CD4-positive, alpha-beta memory T cell (primary cell): Measurements from ENCODE around the gene CDK14. TPM values are rescaled to one million over a fixed set of nuclear protein-coding genes. Genes with fewer than 3 reads are reported as not detected.

Source experiments
- CTCF ChIA-PET: fragments of 350-600 bp; sonication (Branson Sonifier 250); formaldehyde crosslinking; loops from one replicate; lab custom pipeline; 2021; ENCODE audit warnings: inconsistent platforms; ENCODE audit not compliant: partially characterized antibody; lab: Charles Lee
- POLR2A ChIA-PET: fragments of 350-600 bp; sonication (Branson Sonifier 250); formaldehyde crosslinking; loops from one replicate; lab custom pipeline; 2021; ENCODE audit not compliant: partially characterized antibody; lab: Charles Lee
- DNase-seq, 5 donors: peaks; one replicate each; pipeline versions ENCODE4 v3.0.0 to v3.0.0-alpha.2; 2020 to 2022; ENCODE audit warnings: mixed read lengths in 1 of 5
- H3K27ac ChIP-seq: one replicate; pipeline ENCODE4 v1.7.0; 2013; ENCODE audit warnings: low read depth, low read length
- H3K27me3 ChIP-seq: 2 replicates; pipeline ENCODE4 v1.7.0; 2013; ENCODE audit warnings: mild to moderate bottlenecking, low read length, moderate library complexity; ENCODE audit not compliant: insufficient read depth
- H3K36me3 ChIP-seq: 2 replicates; pipeline ENCODE4 v1.7.0; 2013; ENCODE audit warnings: mild to moderate bottlenecking, low read length, moderate library complexity; ENCODE audit not compliant: insufficient read depth
- H3K4me1 ChIP-seq: 2 replicates; pipeline ENCODE4 v1.7.0; 2013; ENCODE audit warnings: mild to moderate bottlenecking, low read length, moderate library complexity; ENCODE audit not compliant: insufficient read depth
- H3K4me3 ChIP-seq, 2 donors: one replicate each; pipeline ENCODE4 v1.7.0; 2013; ENCODE audit warnings: low read length in 2 of 2, mild to moderate bottlenecking in 1 of 2
- H3K9me3 ChIP-seq, 2 donors: one replicate each; pipeline ENCODE4 v1.7.0; 2013; ENCODE audit warnings: low read length in 2 of 2, control low read depth in 1 of 2; ENCODE audit not compliant: control insufficient read depth in 1 of 2
- H3K27ac Mint-ChIP-seq, 7 donors: one replicate each; pipeline ENCODE4 v1.8.0; 2020 to 2021; ENCODE audit warnings: mixed read lengths in 7 of 7, mild to moderate bottlenecking in 6 of 7, inconsistent platforms in 3 of 7, moderate library complexity in 3 of 7
- H3K27me3 Mint-ChIP-seq, 2 donors: one replicate each; pipeline ENCODE4 v1.8.0; 2020 to 2021; ENCODE audit warnings: mixed read lengths in 2 of 2
- H3K36me3 Mint-ChIP-seq, 2 donors: one replicate each; pipeline ENCODE4 v1.8.0; 2020 to 2021; ENCODE audit warnings: mixed read lengths in 2 of 2, inconsistent platforms in 1 of 2, mild to moderate bottlenecking in 1 of 2
- H3K4me1 Mint-ChIP-seq, 4 donors: one replicate each; pipeline ENCODE4 v1.8.0; 2020 to 2021; ENCODE audit warnings: mixed read lengths in 4 of 4, mild to moderate bottlenecking in 1 of 4
- H3K4me3 Mint-ChIP-seq, 8 donors: one replicate each; pipeline ENCODE4 v1.8.0; 2020 to 2021; ENCODE audit warnings: mixed read lengths in 8 of 8, mild to moderate bottlenecking in 7 of 8, moderate library complexity in 6 of 8, inconsistent platforms in 3 of 8
- H3K9me3 Mint-ChIP-seq, 8 donors: one replicate each; pipeline ENCODE4 v1.8.0; 2020 to 2021; ENCODE audit warnings: mixed read lengths in 8 of 8, mild to moderate bottlenecking in 5 of 8, inconsistent platforms in 3 of 8, moderate library complexity in 1 of 8
- intact Hi-C: fragments of 100-400 bp; cut with micrococcal nuclease; formaldehyde crosslinking; loops from one replicate; pipeline ENCODE4 v1.15.1; 2023
- polyA plus RNA-seq, 2 donors: library from polyadenylated mRNA; unstranded; fragments of 300-500 nt; fragmentation: Illumina TruSeq; gene quantifications; one replicate each; pipeline ENCODE4 v1.2.3, GENCODE V29; 2021
- total RNA-seq, 2 experiments: library from RNA; stranded (reverse); gene quantifications; one replicate each; pipeline ENCODE4 v1.2.3, GENCODE V29; 2021

CDK14 gene
- total and polyA plus RNA-seq, 4 experiments from 2014 or later, result 0.47 to 0.81 (median 0.70) TPM; not detected in 1

- ChIA-PET POLR2A (no interaction called here), CTCF (no interaction called here)
- Mint-ChIP-seq H3K27ac (no peak overlapping the region), H3K4me1 (no peaks in the 10 kb centered on the region), H3K9me3 (peaks cover 0 to 5% (median 0%) of the 10 kb centered on the region in 8 donors), H3K36me3 (no peaks in the 10 kb centered on the region), H3K4me3 (no peak overlapping the region), H3K27me3 (peaks cover 0 to 7% of the 10 kb centered on the region in 2 donors)
- H3K4me3 ChIP-seq, result no peak overlapping the region
- H3K4me1 ChIP-seq, result no peaks in the 10 kb centered on the region
- no peaks in the 10 kb centered on the region for H3K27me3 ChIP-seq
- H3K36me3 ChIP-seq, result no peaks in the 10 kb centered on the region
- intact Hi-C loops, result no loop called here
- no peaks in the 10 kb centered on the region for H3K9me3 ChIP-seq
- no peak overlapping the region for H3K27ac ChIP-seq
- DNase-seq, result no peak
Observed at GRCh38 chr7:90569368-90569767, 26.8 kb upstream of the CDK14 start.

GRCh38 chr7:90570373-90570959 is 25.7 kb upstream of the CDK14 start:
- H3K27ac ChIP-seq, result no peak overlapping the region
- H3K9me3 ChIP-seq, result no peaks in the 10 kb centered on the region
- H3K4me1 Mint-ChIP-seq, result no peaks in the 10 kb centered on the region
- H3K4me3 Mint-ChIP-seq, result no peak overlapping the region
- H3K36me3 Mint-ChIP-seq, result no peaks in the 10 kb centered on the region
- peaks cover 0 to 5% (median 0%) of the 10 kb centered on the region in 8 donors for H3K9me3 Mint-ChIP-seq
- no peak overlapping the region for H3K4me3 ChIP-seq
- no peak overlapping the region for H3K27ac Mint-ChIP-seq
- DNase-seq, result no peak
- ChIA-PET POLR2A (no interaction called here), CTCF (no interaction called here)
- H3K36me3 ChIP-seq, result no peaks in the 10 kb centered on the region
- no peaks in the 10 kb centered on the region for H3K4me1 ChIP-seq
- peaks cover 0 to 7% of the 10 kb centered on the region in 2 donors for H3K27me3 Mint-ChIP-seq
- no peaks in the 10 kb centered on the region for H3K27me3 ChIP-seq
- intact Hi-C loops, result no loop called here

GRCh38 chr7:90574146-90574819 is 21.8 kb upstream of the CDK14 start:
- Mint-ChIP-seq H3K4me1 (no peaks in the 10 kb centered on the region), H3K9me3 (no peaks in the 10 kb centered on the region), H3K36me3 (no peaks in the 10 kb centered on the region), H3K27me3 (peaks cover 0 to 7% of the 10 kb centered on the region in 2 donors), H3K4me3 (no peak overlapping the region), H3K27ac (no peak overlapping the region)
- Histone ChIP-seq H3K27ac (no peak overlapping the region), H3K9me3 (no peaks in the 10 kb centered on the region), H3K27me3 (no peaks in the 10 kb centered on the region), H3K36me3 (no peaks in the 10 kb centered on the region), H3K4me1 (no peaks in the 10 kb centered on the region), H3K4me3 (no peak overlapping the region)
- intact Hi-C loops, result no loop called here
- DNase-seq, result no peak
- ChIA-PET POLR2A (no interaction called here), CTCF (no interaction called here)

- H3K36me3 ChIP-seq, result no peaks in the 10 kb centered on the region
- ChIA-PET CTCF (interaction anchor here (0.6 kb wide), 1 partner anchor 453 kb away, joined by 4 read pairs; no protein-coding TSS in a partner anchor), POLR2A (no interaction called here)
- no peaks in the 10 kb centered on the region for H3K4me1 ChIP-seq
- Mint-ChIP-seq H3K27me3 (peaks cover 0 to 7% of the 10 kb centered on the region in 2 donors), H3K27ac (no peak overlapping the region), H3K9me3 (peaks cover 0 to 2% (median 0%) of the 10 kb centered on the region in 8 donors), H3K4me3 (no peak overlapping the region), H3K36me3 (no peaks in the 10 kb centered on the region), H3K4me1 (no peaks in the 10 kb centered on the region)
- no peak overlapping the region for H3K27ac ChIP-seq
- no peaks in the 10 kb centered on the region for H3K9me3 ChIP-seq
- intact Hi-C loops, result no loop called here
- no peak overlapping the region for H3K4me3 ChIP-seq
- H3K27me3 ChIP-seq, result no peaks in the 10 kb centered on the region
- no peak for DNase-seq
Observed at GRCh38 chr7:90574820-90575187, 21.3 kb upstream of the CDK14 start.

GRCh38 chr7:90579181-90579688 is 16.9 kb upstream of the CDK14 start:
- H3K36me3 Mint-ChIP-seq, result no peaks in the 10 kb centered on the region
- no peak overlapping the region for H3K27ac Mint-ChIP-seq
- no peak overlapping the region for H3K4me3 ChIP-seq
- H3K4me1 Mint-ChIP-seq, result no peaks in the 10 kb centered on the region
- DNase-seq, result no peak
- intact Hi-C loops, result no loop called here
- ChIA-PET POLR2A (no interaction called here), CTCF (no interaction called here)
- H3K4me1 ChIP-seq, result no peaks in the 10 kb centered on the region
- H3K4me3 Mint-ChIP-seq, result no peak overlapping the region
- H3K36me3 ChIP-seq, result no peaks in the 10 kb centered on the region
- H3K27me3 Mint-ChIP-seq, result no peaks in the 10 kb centered on the region
- H3K27me3 ChIP-seq, result no peaks in the 10 kb centered on the region
- peaks cover 0 to 3% (median 0%) of the 10 kb centered on the region in 8 donors for H3K9me3 Mint-ChIP-seq
- no peak overlapping the region for H3K27ac ChIP-seq
- H3K9me3 ChIP-seq, result no peaks in the 10 kb centered on the region

GRCh38 chr7:90580051-90580450 is 16.1 kb upstream of the CDK14 start:
- POLR2A ChIA-PET, result no interaction called here
- Mint-ChIP-seq H3K4me3 (no peak overlapping the region), H3K4me1 (no peaks in the 10 kb centered on the region), H3K9me3 (peaks cover 0 to 3% (median 0%) of the 10 kb centered on the region in 8 donors), H3K36me3 (no peaks in the 10 kb centered on the region), H3K27ac (no peak overlapping the region), H3K27me3 (no peaks in the 10 kb centered on the region)
- no peaks in the 10 kb centered on the region for H3K36me3 ChIP-seq
- no peaks in the 10 kb centered on the region for H3K27me3 ChIP-seq
- no peak overlapping the region for H3K4me3 ChIP-seq
- DNase-seq, result no peak
- intact Hi-C loops, result no loop called here
- H3K27ac ChIP-seq, result no peak overlapping the region
- H3K9me3 ChIP-seq, result no peaks in the 10 kb centered on the region
- no peaks in the 10 kb centered on the region for H3K4me1 ChIP-seq
- CTCF ChIA-PET, result no interaction called here

GRCh38 chr7:90582164-90582563 is 14.0 kb upstream of the CDK14 start:
- intact Hi-C loops, result no loop called here
- no peak for DNase-seq
- no peaks in the 10 kb centered on the region for H3K27me3 Mint-ChIP-seq

More at GRCh38 chr7:90582164-90582563, 14.0 kb upstream of the CDK14 start:
- POLR2A ChIA-PET, result no interaction called here
- no peak overlapping the region for H3K4me3 ChIP-seq
- no peaks in the 10 kb centered on the region for H3K4me1 ChIP-seq
- H3K9me3 ChIP-seq, result no peaks in the 10 kb centered on the region
- CTCF ChIA-PET, result no interaction called here
- no peak overlapping the region for H3K27ac Mint-ChIP-seq
- H3K4me1 Mint-ChIP-seq, result no peaks in the 10 kb centered on the region
- no peaks in the 10 kb centered on the region for H3K36me3 ChIP-seq
- no peak overlapping the region for H3K27ac ChIP-seq
- no peaks in the 10 kb centered on the region for H3K27me3 ChIP-seq
- no peak overlapping the region for H3K4me3 Mint-ChIP-seq
- peaks cover 0 to 5% (median 1%) of the 10 kb centered on the region in 8 donors for H3K9me3 Mint-ChIP-seq
- no peaks in the 10 kb centered on the region for H3K36me3 Mint-ChIP-seq
